Effector memory CD4-positive, alpha-beta T cell (primary cell): ENCODE measurements around the gene CFAP45.

ENCODE experiments used
- DNase-seq, 3 donors: peaks; one replicate each; pipeline ENCODE4 v3.0.0-alpha.2; 2020
- H3K27ac ChIP-seq: 2 replicates; pipeline ENCODE4 v1.7.0; 2013; ENCODE audit warnings: mild to moderate bottlenecking, low read length, moderate library complexity; ENCODE audit not compliant: insufficient read depth, poor library complexity, severe bottlenecking
- H3K27me3 ChIP-seq: replicated peaks from 2 replicates; pipeline ENCODE4 v1.7.0; 2013; ENCODE audit warnings: mild to moderate bottlenecking, low read length; ENCODE audit not compliant: insufficient read depth, control insufficient read depth, poor library complexity, severe bottlenecking
- H3K36me3 ChIP-seq: 2 replicates; pipeline ENCODE4 v1.7.0; 2013; ENCODE audit warnings: mild to moderate bottlenecking, low read length, moderate library complexity; ENCODE audit not compliant: control insufficient read depth, insufficient read depth
- H3K4me1 ChIP-seq: 2 replicates; pipeline ENCODE4 v1.7.0; 2013; ENCODE audit warnings: low read length, mild to moderate bottlenecking; ENCODE audit not compliant: control insufficient read depth, insufficient read depth, poor library complexity, severe bottlenecking
- H3K4me3 ChIP-seq: 2 replicates; pipeline ENCODE4 v1.7.0; 2013; ENCODE audit warnings: low read length, low read depth, mild to moderate bottlenecking; ENCODE audit not compliant: insufficient read depth, poor library complexity, severe bottlenecking
- H3K9me3 ChIP-seq: 2 replicates; pipeline ENCODE4 v1.7.0; 2013; ENCODE audit warnings: mild to moderate bottlenecking, low read length, moderate library complexity; ENCODE audit not compliant: control insufficient read depth

CFAP45 gene

GRCh38 chr1:159839116-159839849 is 60.7 kb downstream of the CFAP45 start:
- no peak overlapping the region for H3K4me3 ChIP-seq
- H3K9me3 ChIP-seq = no peaks in the 10 kb centered on the region
- H3K27me3 ChIP-seq = no peaks in the 10 kb centered on the region
- no peak overlapping the region for H3K27ac ChIP-seq
- no peaks in the 10 kb centered on the region for H3K4me1 ChIP-seq
- DNase-seq = no peak
- H3K36me3 ChIP-seq = no peaks in the 10 kb centered on the region

- Histone ChIP-seq H3K4me1 (no peaks in the 10 kb centered on the region), H3K27me3 (no peaks in the 10 kb centered on the region), H3K36me3 (no peaks in the 10 kb centered on the region), H3K27ac (no peak overlapping the region), H3K9me3 (no peaks in the 10 kb centered on the region), H3K4me3 (no peak overlapping the region)
- no peak for DNase-seq
Observed at GRCh38 chr1:159838715-159839114, 61.2 kb downstream of the CFAP45 start.

GRCh38 chr1:159835862-159836525 is 64.0 kb downstream of the CFAP45 start:
- no peaks in the 10 kb centered on the region for H3K4me1 ChIP-seq
- no peaks in the 10 kb centered on the region for H3K9me3 ChIP-seq
- DNase-seq = no peak
- H3K27ac ChIP-seq = no peak overlapping the region
- H3K36me3 ChIP-seq = no peaks in the 10 kb centered on the region
- H3K4me3 ChIP-seq = no peak overlapping the region
- no peaks in the 10 kb centered on the region for H3K27me3 ChIP-seq

- H3K27ac ChIP-seq = no peak overlapping the region
- H3K4me3 ChIP-seq = no peak overlapping the region
- no peaks in the 10 kb centered on the region for H3K9me3 ChIP-seq
- DNase-seq = no peak
- no peaks in the 10 kb centered on the region for H3K4me1 ChIP-seq
- no peaks in the 10 kb centered on the region for H3K27me3 ChIP-seq
- H3K36me3 ChIP-seq = no peaks in the 10 kb centered on the region
Observed at GRCh38 chr1:159835356-159835755, 64.6 kb downstream of the CFAP45 start.

- Histone ChIP-seq H3K27me3 (no peaks in the 10 kb centered on the region), H3K9me3 (no peaks in the 10 kb centered on the region), H3K27ac (no peak overlapping the region), H3K4me3 (no peak overlapping the region), H3K36me3 (no peaks in the 10 kb centered on the region), H3K4me1 (no peaks in the 10 kb centered on the region)
- DNase-seq = no peak
Observed at GRCh38 chr1:159832309-159832708, 67.7 kb downstream of the CFAP45 start.

- no peak for DNase-seq
- no peaks in the 10 kb centered on the region for H3K9me3 ChIP-seq
- no peak overlapping the region for H3K27ac ChIP-seq
- H3K4me1 ChIP-seq = peaks cover 3% of the 10 kb centered on the region
- H3K27me3 ChIP-seq = no peaks in the 10 kb centered on the region
- H3K36me3 ChIP-seq = no peaks in the 10 kb centered on the region
- H3K4me3 ChIP-seq = no peak overlapping the region
Observed at GRCh38 chr1:159831412-159832141, 68.4 kb downstream of the CFAP45 start.

- Histone ChIP-seq H3K27me3 (no peaks in the 10 kb centered on the region), H3K4me1 (peaks cover 12% of the 10 kb centered on the region), H3K27ac (no peak overlapping the region), H3K4me3 (no peak overlapping the region), H3K9me3 (no peaks in the 10 kb centered on the region), H3K36me3 (no peaks in the 10 kb centered on the region)
- DNase-seq = no peak
Observed at GRCh38 chr1:159830722-159831121, 69.2 kb downstream of the CFAP45 start.

- no peaks in the 10 kb centered on the region for H3K36me3 ChIP-seq
- H3K4me3 ChIP-seq = no peak overlapping the region
- no peak overlapping the region for H3K27ac ChIP-seq
- no peaks in the 10 kb centered on the region for H3K9me3 ChIP-seq
- no peaks in the 10 kb centered on the region for H3K27me3 ChIP-seq
- no peak for DNase-seq
- peaks cover 12% of the 10 kb centered on the region for H3K4me1 ChIP-seq
Observed at GRCh38 chr1:159829822-159830465, 70.0 kb downstream of the CFAP45 start.

GRCh38 chr1:159829273-159829634 is 70.7 kb downstream of the CFAP45 start:
- H3K36me3 ChIP-seq = no peaks in the 10 kb centered on the region
- H3K27me3 ChIP-seq = no peaks in the 10 kb centered on the region
- H3K4me1 ChIP-seq = peaks cover 12% of the 10 kb centered on the region
- no peaks in the 10 kb centered on the region for H3K9me3 ChIP-seq
- no peak overlapping the region for H3K27ac ChIP-seq
- DNase-seq = no peak
- no peak overlapping the region for H3K4me3 ChIP-seq
